HG03354 (cell line): Measurements from ENCODE around the gene LUC7L3.
"Not testable (repeated sequence)": the region's sequence is repeated elsewhere in the genome, so short reads cannot be mapped to it uniquely, and the experiment has no call there.

Experiments used
- ATAC-seq: cut with Tn5 transposase; IDR thresholded peaks from one replicate; pipeline ENCODE4 v1.9.1; 2021; ENCODE audit warnings: mild to moderate bottlenecking; ENCODE audit not compliant: unreplicated experiment, poor library complexity, severe bottlenecking

The LUC7L3 gene

DNA sequence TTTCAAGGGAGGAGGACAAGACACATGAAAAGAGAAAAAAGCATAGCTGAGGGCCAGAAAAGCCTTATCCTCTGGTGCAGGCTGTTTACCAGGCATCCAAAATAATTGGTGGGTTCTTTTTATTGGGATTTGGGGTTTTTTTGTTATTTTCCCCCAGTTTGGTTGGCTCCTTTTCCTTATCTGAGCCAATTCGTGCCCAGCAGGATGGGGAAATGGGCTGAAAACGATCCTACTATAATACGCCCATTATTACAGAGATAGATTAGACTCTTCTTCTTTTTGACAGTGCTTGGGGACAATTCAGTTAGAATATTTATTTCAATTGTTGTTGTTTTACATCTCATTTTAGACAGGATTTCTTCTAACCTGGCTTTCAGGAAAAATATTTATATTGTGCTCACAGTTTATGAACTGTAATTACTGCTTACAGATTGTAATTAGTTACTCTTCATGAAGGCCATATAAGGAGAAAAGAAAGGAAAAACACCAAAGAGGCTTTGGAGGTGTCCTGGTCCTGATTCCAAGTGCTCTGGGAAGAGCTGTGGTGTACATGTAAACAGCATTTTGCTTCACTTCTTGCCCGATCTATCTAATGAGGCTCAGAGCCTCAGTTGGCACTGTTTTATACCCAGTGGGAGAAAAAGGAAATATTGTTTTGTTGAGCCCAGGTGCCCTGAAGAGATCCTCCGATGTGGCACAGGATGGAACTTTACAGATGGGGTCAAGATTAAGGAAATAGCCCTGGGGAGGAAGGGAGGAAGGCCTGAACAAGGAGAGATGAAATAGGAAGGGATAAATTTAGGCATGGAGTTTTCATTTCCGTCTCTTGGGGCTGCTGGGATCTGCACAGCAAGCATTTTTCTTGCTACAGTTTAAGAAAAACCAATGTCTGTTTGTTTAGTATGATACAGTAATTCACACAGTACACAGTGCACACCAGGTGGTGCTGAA lies 11.1 kb upstream of the LUC7L3 start:
- ATAC-seq: no peak

DNA sequence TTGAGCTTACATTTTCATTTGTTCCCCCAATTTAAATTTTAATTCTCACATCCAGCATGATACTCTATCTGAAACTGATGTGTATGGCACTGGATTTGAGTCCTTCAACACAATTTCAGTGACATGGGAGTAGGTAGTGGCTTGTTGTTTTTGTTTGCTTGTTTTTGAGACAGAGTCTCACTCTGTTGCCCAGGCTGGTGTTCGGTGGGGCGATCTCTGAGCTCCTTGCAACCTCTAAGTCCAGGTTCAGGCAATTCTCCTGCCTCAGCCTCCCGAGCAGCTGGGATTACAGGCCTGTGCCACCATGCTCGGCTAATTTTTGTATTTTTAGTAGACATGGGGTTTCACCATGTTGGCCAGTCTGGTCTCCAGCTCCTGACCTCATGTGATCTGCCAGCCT lies 10.3 kb upstream of the LUC7L3 start:
- ATAC-seq: not testable (repeated sequence)

DNA sequence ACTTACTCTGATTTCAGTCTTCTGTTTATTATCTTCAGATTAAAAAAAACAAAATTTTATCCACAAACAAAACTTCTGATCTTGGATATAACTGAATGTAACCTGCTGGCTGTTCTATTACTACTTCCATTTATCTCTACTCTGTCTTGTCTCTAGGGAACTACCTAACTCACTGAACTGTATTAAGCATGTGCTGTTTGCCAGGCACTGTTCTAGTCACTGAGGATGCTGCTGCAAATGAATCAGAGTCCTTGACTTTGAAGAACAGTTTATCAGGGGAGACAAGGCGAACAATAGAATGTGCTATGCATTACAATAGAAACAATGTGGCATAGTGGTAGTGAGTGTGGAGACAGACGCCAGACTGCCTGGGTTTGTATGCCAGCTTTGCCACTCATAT lies 9.4 kb upstream of the LUC7L3 start:
- ATAC-seq: no peak

DNA sequence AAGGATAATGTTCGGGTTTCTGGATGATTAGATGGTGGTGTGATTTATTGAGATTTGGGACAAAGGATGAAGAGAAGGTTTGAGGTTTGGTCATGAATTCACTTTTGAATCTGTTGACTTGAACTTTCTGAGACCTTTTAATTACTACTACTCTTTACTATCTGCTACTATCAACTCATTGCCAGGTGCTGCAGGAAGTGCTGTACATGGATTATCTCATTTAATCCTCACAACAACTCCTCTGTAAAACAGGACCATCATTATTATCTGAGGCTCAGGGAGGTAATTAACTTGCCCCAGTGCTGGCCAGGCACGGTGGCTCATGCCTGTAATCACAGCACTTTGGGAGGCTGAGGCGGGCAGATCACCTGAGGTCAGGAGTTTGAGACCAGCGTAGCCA lies 8.8 kb upstream of the LUC7L3 start:
- ATAC-seq: no peak

DNA sequence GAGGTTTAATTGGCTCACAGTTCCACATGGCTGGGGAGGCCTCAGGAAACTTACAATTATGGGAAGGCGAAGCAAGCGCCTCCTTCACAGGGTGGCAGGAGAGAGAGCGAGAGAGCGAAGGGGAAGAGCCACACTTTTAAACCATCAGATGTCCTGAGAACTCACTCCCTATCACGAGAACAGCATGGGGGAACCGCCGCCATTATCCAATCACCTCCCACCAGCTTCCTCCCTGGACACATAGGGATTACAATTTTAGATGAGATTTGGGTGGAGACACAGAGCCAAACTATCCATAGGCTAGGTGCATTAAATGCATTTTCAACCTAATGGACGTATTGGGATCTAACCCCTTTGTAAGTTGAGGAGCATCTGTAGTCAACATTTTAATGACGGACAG lies 6.8 kb upstream of the LUC7L3 start:
- no peak for ATAC-seq

DNA sequence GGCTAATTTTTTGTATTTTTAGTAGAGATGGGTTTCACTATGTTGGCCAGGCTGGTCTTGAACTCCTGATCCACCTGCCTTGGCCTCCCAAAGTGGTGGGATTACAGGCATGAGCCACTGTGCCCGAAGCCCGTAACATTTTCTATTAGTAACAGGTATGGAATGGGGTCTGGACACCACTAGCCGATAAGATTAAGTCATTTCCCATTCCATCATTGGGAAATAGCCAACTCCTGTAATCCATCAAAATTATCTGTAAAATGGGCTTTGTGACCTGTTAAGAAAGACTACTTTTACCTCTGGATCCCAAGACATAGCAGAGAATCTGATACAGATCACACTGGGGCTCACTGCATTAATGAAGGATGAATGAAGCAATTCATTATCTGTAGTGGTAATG lies 3.9 kb upstream of the LUC7L3 start:
- ATAC-seq: no peak

DNA sequence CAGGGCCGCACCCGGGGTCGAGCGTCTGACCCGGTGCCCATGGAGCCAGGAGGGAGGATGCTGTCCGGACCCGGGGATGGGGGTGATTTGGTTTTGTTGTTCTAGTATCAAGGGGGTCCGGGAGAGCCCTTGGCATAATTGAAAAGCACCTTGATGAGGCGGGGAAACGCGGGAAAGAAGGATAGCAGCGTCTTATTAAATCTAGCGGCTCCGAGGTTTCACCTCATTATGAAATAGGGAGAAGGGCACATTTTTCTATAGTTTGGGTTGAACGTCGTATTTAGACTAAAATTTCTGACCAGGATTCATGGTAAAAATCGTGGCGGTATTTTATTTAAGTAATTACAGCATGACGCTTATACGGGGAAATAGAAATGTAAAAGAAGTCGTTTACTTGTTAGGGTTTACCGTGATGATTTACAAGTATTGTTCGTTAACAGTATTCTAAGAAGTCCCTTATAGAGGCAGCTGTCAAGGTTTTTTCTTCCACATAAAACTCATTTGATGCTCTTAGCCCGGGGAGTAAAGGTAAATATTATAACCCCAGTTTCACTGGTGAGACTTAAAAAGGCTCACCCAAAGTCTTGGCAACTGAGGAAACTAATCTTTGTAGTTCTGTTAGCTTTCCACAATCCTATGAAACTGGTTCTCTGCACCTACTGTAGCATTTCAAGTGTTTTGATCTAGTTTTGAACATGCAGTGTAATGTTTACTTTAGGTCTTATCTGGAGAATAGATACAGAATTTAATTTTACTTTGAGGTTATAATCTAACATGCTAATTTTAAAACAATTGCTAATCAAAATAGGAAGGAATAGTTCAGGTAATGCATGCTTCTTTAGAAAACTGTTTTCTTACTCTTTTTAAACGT lies 756 bp downstream of the LUC7L3 start:
- ATAC-seq: no peak

DNA sequence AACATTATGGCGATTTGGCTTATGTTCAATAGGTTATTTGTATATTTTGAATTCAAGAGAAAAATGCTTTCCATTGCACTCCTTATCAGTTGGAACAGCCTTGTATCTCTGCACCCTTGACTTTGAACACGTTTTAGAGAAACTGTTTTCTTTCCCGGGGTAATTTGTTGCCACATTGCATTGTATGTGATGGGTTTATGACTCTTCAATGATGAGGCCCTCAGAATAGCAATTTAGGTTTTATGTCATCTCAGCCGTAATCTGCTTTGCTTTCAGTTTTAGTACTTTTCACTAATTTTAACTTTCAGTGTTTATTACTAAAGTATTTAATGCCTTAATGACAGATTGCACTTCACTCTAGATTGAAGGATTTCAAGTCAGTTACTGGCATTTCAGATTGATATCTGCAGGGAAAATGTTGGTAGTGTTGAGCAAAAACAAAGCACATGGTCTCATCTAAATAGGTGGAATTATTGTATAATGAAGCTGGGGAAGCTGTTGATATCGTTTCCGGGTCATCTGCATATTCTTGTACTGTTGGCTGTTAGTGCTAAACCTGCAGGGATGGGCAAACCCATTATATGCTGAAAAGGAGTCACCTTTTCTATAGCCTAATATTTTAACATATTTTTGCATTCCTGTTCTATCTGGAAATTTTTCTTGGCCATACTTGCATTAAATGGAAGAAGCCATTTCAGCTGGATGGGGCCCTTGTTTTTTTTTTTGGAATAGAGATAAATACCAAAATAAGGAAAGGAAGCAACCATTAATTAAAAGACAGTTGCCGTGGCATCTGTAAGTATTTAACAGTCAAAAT lies 2.0 kb downstream of the LUC7L3 start:
- no peak for ATAC-seq

DNA sequence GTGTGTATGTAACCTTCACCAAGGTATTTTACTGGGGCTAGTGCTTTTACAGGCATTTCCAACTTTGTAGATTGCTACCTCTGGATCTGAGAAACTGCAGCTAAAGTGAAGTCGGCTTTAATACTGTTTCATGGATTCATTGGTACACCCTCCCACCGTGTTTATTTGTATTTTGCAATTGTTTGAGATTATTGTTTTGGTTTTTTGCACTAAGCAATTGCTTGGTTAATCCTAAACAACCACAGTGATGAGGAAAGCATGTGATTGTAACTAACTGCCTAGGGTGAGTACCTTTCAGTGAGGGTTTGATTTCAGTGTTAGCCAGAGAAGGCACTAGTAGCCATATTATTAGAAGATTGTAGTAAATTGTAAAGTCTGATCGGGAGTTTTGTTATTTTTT lies 3.3 kb downstream of the LUC7L3 start:
- no peak for ATAC-seq

DNA sequence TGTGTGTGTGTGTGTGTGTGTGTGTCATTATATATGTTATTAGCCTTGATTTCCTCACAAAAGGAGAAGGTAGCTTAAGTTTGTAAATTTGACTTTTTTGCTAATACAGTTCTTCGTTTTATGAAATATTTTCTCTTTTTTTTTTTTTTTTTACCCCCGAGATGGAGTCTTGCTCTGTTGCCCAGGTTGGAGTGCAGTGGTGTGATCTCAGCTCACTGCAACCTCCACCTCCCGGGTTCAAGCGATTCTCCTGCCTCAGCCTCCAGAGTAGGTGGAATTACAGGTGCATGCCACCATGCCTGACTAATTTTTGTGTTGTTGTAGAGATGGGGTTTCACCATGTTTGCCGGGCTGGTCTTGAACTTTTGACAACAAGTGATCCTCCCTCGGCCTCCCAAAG lies 5.2 kb downstream of the LUC7L3 start:
- ATAC-seq: not testable (repeated sequence)

DNA sequence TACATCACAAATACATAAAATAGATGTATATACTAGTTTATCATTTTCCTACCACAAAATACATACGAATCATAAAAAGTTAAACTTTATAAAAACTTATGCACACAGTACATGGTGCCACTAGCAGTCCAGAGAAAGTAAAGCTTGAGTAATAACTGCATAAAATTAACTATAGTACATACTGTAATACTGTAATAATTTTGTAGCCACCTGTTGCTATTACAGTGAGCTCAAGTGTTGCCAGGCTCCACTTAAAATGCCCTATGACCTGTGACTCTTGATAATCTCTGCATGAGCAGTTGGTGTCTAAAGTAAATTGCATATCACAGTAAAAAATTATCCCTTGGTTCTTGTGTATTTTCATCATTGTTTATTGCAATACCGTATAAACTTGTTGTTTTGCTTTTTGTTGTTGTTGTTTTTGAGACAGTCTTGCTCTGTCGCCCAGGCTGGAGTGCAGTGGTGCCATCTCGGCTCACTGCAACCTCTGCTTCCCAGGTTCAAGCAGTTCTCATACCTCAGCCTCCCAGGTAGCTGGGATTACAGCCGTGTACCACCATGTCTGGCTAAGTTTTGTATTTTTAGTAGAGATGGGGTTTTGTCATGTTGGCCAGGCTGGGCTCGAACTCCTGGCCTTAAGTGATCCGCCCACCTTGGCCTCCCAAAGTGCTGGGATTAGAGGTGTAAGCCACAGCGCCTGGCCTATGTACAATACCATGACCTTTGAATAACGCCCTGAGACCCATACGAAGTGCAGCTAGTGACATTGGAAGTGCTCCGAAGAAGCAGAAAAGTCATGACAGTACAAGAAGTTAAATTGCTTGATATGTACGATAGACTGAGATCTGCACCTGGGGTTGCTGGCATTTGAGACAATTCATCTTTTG lies 6.6 kb downstream of the LUC7L3 start:
- no peak for ATAC-seq

DNA sequence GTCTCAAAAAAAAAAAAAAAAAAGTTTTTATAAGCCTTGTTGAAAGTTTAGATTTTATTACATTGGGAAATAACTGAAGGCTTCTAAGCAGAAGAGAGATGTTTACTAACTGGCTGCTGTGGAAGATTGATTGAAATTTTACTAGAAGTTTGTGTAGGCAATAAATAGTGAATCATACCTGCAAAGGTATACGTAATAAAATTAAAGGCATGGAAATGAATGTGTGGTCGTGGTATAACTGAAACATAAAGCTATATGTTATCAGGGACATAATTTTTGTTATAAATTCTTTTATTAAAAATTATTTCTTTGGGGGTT lies 8.7 kb downstream of the LUC7L3 start:
- ATAC-seq: no peak

DNA sequence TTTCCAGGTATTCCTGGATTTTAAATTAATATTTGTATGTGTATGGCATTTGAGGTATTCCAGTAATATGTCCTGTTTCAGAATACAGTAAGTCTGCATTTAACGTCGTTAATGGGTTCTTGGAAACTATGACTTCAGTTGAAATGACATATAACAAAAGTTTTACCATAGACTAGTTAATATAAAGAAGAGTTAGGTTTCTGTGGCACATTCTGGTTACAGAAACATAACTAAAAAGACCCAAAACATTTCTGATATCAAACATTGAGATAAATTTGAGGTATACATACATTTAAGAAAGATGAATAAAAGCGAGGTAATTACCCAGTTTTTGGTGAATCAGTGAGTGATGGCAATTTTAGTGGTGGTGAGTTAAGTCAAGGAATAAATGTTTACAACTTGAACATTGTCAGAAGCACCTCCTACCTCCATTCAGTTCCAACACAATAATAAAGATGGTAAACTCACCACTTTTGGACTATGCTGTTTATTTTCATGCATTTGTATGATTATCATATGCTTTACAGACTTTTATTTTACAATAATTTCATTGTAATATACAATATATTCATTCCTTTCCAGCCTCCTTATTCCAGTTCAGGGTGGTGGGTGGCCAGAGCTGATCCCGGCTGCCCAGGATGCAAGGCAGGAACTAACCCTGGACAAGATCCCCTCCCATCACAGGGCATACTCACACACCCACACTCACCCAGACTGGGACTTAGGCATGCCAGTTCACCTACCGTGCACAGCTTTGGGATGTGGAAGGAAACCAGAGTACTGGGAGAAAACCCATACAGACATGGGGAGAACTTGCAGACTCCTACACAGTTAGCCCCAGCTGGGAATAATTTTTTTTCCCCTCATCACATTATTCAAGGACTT lies 9.7 kb downstream of the LUC7L3 start:
- no peak for ATAC-seq

DNA sequence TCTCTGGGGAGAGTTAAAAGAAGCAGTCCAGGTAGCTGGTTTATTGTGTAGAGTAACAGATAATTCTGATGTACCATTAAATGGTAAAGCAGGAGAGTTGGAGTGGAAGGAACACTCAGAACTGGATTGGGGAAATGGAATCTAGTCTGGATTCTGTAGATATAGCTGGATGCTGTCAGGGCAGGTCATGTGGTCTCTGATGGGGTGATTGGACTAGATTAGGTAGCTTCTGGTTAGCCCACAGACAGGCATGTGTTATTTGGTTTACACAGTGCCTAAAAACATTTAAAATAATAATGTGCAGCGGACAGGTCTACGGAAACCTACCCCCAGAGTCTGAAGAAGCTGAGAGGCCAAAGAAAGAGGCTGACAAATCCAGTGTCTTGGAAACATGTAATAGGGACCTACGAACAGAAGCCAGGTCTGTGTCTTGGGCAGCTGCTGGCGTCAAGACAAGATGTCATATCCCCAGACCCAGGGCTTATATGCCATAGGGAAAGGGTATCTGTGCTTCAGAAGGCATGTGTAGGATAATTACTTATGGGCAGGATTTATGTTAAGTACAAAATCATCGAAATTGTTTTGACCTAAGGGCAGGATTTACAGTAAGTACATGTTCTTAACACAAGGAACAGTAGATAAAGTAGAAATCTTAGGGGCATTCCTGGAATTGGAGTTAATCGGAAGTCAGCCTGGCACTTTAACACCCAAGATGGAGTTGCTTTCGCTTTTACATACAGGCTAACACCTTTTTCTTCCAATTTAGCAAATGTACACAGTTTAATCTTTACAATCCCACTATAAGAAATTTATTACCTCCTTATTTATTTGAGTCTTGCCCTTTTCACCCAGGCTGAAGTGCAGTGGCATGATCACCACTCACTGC lies 12.4 kb downstream of the LUC7L3 start:
- ATAC-seq: no peak

DNA sequence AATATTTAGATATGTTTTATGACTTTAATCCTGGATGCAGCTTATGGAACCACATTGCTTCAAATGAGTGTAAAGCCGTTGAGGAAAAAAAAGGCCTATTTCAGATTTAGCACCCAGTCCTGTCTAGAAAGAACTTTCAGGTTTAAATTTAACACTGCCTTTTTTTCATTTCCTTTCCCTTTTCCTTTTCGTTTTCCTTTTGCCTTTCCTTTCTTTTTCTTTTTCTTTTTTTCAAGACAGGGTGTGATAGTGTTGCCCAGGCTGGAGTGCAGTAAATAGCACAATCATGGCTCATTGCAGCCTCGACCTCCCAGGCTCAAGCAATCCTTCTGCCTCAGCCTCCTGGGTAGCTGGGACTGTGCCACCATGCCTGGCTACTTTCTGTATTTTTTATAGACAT lies 15.9 kb downstream of the LUC7L3 start:
- no peak for ATAC-seq

DNA sequence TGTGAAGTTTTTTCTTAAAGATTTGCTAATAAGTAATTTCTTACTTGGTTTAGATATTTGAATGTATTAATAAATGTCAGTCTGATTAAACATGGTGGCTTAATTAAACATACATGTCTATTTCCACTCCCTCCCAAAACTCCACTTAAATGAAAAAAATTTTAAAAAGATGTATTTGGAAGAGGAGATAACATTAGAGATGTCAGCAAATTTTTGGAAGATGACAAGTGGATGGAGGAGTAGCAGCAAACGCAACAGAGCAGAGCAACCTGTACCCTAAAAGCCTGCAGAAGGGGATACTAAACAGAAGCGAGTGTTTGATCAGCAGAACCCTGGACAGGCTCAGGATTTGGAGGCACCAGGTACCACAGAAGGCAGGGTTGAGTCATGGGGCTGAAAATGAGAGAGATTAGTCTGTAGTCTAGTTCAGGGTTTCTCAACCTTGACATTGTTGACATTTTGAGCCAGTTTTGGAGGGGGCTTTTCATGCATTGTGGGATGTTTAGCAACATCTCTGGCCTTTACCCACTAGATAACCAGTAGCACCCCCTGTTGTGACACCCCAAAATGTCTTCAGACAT lies 17.8 kb downstream of the LUC7L3 start:
- ATAC-seq: no peak

DNA sequence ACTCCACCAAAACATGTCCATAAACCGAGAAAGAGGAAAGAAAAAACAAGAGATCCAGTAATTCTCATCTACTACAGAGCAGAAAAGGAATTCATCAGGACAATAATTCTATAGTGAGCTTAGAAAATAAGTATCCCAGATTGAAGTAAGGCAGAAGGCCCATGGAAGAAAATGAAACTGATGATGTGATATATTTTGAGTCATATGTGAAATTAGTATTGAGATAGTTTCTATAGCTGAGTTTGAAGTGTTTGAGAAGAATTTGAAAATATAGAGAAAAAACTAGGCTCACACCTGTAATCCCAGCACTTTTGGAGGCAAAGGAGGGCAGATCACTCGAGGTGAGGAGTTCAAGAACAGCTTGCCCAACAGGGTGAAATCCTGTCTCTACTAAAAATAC lies 19.7 kb downstream of the LUC7L3 start:
- no peak for ATAC-seq
